SU-DHL-6 (cell line): ENCODE measurements around the gene RPL22.

ENCODE experiments used
- H2AFZ ChIP-seq: fragments of 200-600 bp; sonication (generic); 2 replicates; pipeline ENCODE4 v1.6.1; 2014; ENCODE audit warnings: low read depth, mild to moderate bottlenecking, moderate library complexity, mixed read lengths, antibody characterized with exemption, low read length; ENCODE audit not compliant: severe bottlenecking
- H3F3A ChIP-seq: fragments of 200-600 bp; shearing (Covaris generic); 2 replicates; pipeline ENCODE4 v1.6.0; 2016; ENCODE audit warnings: antibody characterized with exemption, mild to moderate bottlenecking; ENCODE audit not compliant: insufficient read depth
- H3K27ac ChIP-seq: fragments of 200-600 bp; sonication (generic); 2 replicates; pipeline ENCODE4 v1.5.1; 2016; ENCODE audit warnings: low read depth, mild to moderate bottlenecking, low read length, moderate library complexity, mixed read lengths
- H3K27me3 ChIP-seq: fragments of 200-600 bp; sonication (generic), shearing (Covaris generic); 2 replicates; pipeline ENCODE4 v1.6.0; 2014; ENCODE audit warnings: mild to moderate bottlenecking, low read length
- H3K36me3 ChIP-seq: fragments of 200-600 bp; sonication (generic); 2 replicates; pipeline ENCODE4 v1.6.1; 2014; ENCODE audit warnings: mild to moderate bottlenecking, low read length, mixed read lengths
- H3K4me2 ChIP-seq: fragments of 300-600, 200-600 bp; shearing (Covaris generic), sonication (generic); 2 replicates; pipeline ENCODE4 v1.6.0; 2014; ENCODE audit warnings: low read length, low read depth, mild to moderate bottlenecking; ENCODE audit not compliant: poor library complexity, severe bottlenecking
- H3K4me3 ChIP-seq: fragments of 200-600 bp; sonication (generic); 2 replicates; pipeline ENCODE4 v1.5.1; 2014; ENCODE audit warnings: antibody characterized with exemption, low read length, mild to moderate bottlenecking, mixed read lengths; ENCODE audit not compliant: insufficient read depth, poor library complexity, severe bottlenecking
- H3K79me2 ChIP-seq: fragments of 200-600 bp; sonication (generic); 2 replicates; pipeline ENCODE4 v1.6.1; 2014; ENCODE audit warnings: mild to moderate bottlenecking, low read length, moderate library complexity; ENCODE audit not compliant: insufficient read depth
- H3K9ac ChIP-seq: fragments of 200-600 bp; sonication (generic); 2 replicates; pipeline ENCODE4 v1.7.0; 2014; ENCODE audit warnings: mild to moderate bottlenecking, low read length
- H3K9me2 ChIP-seq: fragments of 200-600 bp; sonication (generic); replicated peaks from 2 replicates; pipeline ENCODE4 v1.6.1; 2014; ENCODE audit warnings: low read length; ENCODE audit not compliant: insufficient read depth
- H3K9me3 ChIP-seq: fragments of 200-600 bp; sonication (generic); 2 replicates; pipeline ENCODE4 v1.6.1; 2014; ENCODE audit warnings: low read length, mixed read lengths; ENCODE audit not compliant: insufficient read depth
- H4K20me1 ChIP-seq: fragments of 200-600 bp; sonication (generic); 2 replicates; pipeline ENCODE4 v1.6.1; 2014; ENCODE audit warnings: low read depth, mild to moderate bottlenecking, antibody characterized with exemption, low read length, moderate library complexity, mixed read lengths
- CTCF ChIP-seq: fragments of 200-600 bp; sonication (generic); IDR thresholded peaks from one replicate; pipeline ENCODE4 v1.5.1; 2017; ENCODE audit warnings: antibody characterized with exemption, mild to moderate bottlenecking, low read length, moderate library complexity; ENCODE audit not compliant: insufficient read depth, poor library complexity, severe bottlenecking
- EZH2phosphoT487 ChIP-seq: fragments of 200-600 bp; sonication (generic), shearing (Covaris generic); conservative IDR thresholded peaks from 2 replicates; pipeline ENCODE4 v1.6.1; 2018; ENCODE audit warnings: mild to moderate bottlenecking, antibody characterized with exemption, low read length, moderate library complexity, mixed read lengths

The RPL22 gene

DNA sequence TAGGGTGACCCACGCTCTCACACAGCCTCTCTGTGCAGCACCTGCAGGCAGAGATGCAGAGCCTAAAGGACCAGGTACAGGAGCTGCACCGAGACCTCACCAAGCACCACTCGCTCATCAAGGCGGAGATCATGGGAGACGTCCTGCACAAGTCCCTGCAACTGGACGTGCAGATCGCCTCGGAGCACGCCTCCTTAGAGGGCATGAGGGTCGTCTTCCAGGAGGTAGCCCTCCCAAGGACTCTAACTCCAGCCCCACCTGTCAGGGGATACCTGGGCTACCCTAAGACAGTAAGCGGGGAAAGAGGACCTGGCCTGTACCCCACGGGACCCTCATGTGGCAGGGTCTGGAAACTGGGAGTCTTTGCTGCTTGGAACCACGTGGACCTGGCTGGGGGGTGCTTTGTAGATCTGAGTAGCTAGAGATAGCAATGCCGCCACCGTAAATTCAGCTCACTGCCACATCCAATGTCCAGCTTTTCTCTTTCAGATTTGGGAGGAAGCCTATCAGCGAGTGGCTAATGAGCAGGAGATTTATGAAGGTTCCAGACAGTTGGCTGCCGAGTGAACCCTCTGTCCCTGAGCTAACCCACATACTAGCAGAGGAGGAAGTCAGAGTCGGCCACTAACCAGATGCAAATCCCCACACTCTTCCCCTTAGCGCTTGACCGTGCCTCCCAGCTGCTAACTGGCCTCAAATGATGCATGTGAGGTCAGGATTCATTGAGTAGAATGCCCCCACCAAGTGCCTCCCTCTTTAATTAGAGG is 13.0 kb upstream of the RPL22 start:
- no peaks in the 10 kb centered on the region for H4K20me1 ChIP-seq
- no peaks in the 10 kb centered on the region for H3K9me3 ChIP-seq
- TF ChIP-seq EZH2phosphoT487 (no peak), CTCF (no peak)
- no peaks in the 10 kb centered on the region for H3K79me2 ChIP-seq
- no peaks in the 10 kb centered on the region for H3F3A ChIP-seq
- no peak overlapping the region for H3K27ac ChIP-seq
- no peak overlapping the region for H3K4me3 ChIP-seq
- no peak overlapping the region for H3K9ac ChIP-seq
- H3K36me3 ChIP-seq = no peaks in the 10 kb centered on the region
- no peak overlapping the region for H3K4me2 ChIP-seq
- no peaks in the 10 kb centered on the region for H3K27me3 ChIP-seq
- H2AFZ ChIP-seq = no peak overlapping the region
- no peaks in the 10 kb centered on the region for H3K9me2 ChIP-seq

GRCh38 chr1:6211731-6212130 is 12.3 kb upstream of the RPL22 start:
- no peak for TF ChIP-seq CTCF
- no peak for TF ChIP-seq EZH2phosphoT487
- Histone ChIP-seq H3K79me2 (no peaks in the 10 kb centered on the region), H3K4me3 (no peak overlapping the region), H3K27ac (no peak overlapping the region), H3K9me2 (no peaks in the 10 kb centered on the region), H3K27me3 (no peaks in the 10 kb centered on the region), H2AFZ (no peak overlapping the region), H3F3A (no peaks in the 10 kb centered on the region), H3K36me3 (no peaks in the 10 kb centered on the region), H3K9ac (no peak overlapping the region), H3K4me2 (no peak overlapping the region), H4K20me1 (no peaks in the 10 kb centered on the region), H3K9me3 (no peaks in the 10 kb centered on the region)

- no peaks in the 10 kb centered on the region for H3K27me3 ChIP-seq
- no peak overlapping the region for H3K4me3 ChIP-seq
- H3K9me3 ChIP-seq = no peaks in the 10 kb centered on the region
- H3F3A ChIP-seq = no peaks in the 10 kb centered on the region
- H3K27ac ChIP-seq = no peak overlapping the region
- H3K9ac ChIP-seq = no peak overlapping the region
- TF ChIP-seq CTCF (no peak), EZH2phosphoT487 (no peak)
- H2AFZ ChIP-seq = no peak overlapping the region
- no peaks in the 10 kb centered on the region for H3K79me2 ChIP-seq
- no peaks in the 10 kb centered on the region for H3K36me3 ChIP-seq
- H4K20me1 ChIP-seq = no peaks in the 10 kb centered on the region
- H3K4me2 ChIP-seq = no peak overlapping the region
- H3K9me2 ChIP-seq = no peaks in the 10 kb centered on the region
Measured at GRCh38 chr1:6210591-6211355, 11.4 kb upstream of the RPL22 start.
